GM18858 (cell line): ENCODE results near the gene SLC9B2.

Source experiments
- ATAC-seq: cut with Tn5 transposase; IDR thresholded peaks from one replicate; pipeline ENCODE4 v1.9.1; 2021; ENCODE audit not compliant: unreplicated experiment

SLC9B2 gene

DNA sequence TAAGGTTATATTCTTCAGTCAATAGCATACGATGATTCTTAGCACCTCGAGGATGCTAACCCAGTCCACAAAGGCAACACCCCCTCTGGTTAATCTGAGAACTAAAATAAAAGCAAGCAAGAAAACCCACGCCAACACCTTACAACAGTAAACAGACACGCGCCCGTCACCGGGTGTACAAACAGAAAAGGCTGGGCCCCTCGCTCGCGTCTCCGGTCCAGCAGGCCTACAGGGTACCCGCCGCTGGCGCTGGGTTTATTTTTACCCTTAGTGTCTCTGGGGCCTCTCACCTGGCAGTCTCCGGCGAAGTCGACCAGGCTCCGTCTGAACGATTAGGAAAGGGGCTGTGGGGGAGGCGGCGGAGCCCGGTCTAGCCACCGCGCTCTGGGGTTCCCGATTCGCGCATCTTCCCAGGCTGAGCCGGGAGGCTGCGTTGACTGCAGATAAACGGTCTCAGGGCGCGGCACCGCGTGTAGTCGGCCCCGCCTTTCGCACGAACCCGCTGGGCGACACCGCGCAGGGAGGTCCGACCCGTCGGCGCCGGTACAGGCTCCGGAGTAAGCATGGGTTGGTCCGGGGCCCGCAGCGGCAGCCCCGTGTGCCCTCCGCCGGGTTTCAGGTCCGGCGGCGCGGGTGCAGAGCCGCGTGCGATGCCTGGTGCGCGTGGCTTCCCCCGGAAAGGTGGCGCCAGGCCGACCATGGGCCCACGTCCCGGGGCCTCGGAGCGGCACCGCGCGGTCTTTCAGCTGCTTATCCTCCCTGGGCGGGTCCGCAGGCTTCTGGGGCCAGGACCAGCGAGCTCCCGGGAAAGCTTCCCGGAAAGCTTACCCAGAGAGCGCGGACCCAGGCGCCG lies 441 bp downstream of the SLC9B2 start:
- ATAC-seq: peak; percentile 29

DNA sequence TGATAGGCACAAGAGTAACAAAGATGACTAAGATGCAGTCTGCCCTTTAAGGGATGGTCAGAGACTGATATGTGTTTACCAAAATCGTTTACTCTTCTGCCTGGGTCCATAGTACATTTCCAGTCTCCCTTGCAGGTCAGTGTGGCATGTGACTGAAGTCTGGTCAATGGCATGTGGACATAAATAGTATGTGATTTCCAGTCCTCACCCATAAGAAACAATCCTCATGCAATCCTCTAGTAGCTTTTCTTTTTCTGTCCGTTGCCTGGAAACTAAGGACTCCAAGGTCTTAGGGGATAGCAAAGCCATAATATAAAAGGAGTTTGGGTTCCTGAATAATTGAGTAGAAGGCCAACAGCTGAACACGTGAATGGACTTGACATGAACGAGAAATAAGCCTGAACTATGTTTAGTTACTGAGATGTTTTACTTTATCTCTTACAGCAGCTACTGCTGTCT lies 1.1 kb downstream of the SLC9B2 start:
- peak; percentile 1 for ATAC-seq

DNA sequence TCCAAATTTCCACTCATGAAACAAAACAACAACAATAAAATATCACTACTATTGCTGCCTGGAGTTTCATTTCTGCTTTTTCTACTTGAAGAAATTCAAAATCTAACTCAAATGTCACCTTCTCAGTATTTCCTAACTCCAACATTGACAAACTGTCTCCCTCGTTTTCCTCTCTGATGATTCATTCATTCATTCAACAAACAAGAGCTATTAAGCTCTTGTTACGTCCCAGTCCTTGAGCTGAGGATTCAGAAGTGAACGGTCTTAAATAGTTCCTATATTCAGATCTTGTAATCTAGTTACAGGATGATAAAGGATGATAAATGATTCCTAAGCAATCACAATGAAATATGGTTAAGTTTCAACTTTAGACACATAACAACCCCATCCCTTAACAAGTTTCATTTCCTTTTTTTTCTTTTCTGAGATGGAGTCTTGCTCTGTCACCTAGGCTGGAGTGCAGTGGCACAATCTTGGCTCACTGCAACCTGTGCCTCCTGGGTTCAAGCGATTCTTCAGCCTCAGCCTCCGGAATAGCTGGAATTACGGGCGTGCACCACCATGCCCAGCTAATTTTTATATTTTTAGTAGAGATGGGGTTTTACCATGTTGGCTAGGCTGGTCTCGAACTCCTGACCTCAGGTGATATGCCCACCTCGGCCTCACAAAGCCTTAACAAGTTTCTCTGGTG lies 1.7 kb downstream of the SLC9B2 start:
- ATAC-seq: peak; percentile 41

DNA sequence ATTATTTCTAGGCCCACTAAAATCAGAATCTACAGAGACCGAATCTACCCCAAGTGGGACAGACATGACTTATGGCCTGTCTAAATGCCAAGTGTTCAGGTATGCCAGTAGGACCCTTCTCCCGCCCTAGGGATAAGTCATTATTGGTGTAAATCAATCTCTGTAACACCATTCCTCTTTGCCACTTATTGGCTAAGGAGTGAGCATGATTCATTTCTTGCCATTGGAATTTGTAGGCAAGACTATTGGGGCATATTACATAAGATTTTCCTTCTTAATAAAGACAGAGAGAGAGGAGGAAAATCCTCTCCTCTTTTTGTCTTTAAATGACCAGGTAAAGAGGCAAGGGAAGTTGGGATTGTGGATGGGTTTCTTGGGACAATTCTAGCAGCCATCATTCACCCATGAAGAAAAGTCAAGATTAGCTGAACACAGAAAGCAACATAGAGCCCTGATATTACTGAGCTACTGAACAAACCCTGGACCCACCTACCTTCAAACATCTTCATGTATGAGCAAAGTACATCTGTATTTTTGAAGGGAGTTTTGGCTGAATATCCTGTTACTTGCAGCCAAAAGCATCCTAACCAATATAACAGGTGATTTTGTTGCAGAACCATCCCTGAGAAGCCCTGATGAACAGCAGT lies 2.6 kb downstream of the SLC9B2 start:
- ATAC-seq: no peak

DNA sequence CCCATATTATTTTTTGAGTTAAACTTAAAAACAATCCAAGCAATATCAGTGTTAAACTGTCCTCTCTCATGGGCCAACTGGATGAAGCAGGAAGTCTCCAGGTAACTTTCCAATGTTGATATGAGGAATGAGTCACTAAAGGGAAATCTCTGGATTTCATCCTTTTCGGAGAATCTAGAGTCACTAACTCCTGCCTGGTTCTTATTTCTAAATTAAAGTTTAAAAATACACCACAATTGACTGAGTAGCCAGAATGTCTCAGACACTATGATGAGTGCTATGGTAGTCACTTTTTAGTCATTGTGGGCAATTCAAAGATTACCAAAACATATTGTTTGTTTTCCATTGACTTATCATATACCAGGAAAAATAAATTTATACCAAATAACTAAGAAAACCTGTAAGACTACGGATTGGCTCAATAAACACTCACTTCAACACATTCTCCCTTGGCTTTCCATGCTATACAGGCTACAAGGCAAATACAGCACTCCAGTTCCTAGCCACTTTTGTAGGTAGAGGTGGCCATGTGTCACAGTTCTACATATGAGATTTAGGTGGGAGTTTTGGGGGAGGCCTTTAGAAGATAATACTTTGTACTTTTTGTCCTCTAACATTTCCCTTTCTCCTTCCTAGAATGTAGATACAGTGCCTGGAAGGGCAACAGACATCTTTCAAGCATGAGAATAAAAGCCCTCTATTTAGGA lies 8.6 kb downstream of the SLC9B2 start:
- no peak for ATAC-seq

DNA sequence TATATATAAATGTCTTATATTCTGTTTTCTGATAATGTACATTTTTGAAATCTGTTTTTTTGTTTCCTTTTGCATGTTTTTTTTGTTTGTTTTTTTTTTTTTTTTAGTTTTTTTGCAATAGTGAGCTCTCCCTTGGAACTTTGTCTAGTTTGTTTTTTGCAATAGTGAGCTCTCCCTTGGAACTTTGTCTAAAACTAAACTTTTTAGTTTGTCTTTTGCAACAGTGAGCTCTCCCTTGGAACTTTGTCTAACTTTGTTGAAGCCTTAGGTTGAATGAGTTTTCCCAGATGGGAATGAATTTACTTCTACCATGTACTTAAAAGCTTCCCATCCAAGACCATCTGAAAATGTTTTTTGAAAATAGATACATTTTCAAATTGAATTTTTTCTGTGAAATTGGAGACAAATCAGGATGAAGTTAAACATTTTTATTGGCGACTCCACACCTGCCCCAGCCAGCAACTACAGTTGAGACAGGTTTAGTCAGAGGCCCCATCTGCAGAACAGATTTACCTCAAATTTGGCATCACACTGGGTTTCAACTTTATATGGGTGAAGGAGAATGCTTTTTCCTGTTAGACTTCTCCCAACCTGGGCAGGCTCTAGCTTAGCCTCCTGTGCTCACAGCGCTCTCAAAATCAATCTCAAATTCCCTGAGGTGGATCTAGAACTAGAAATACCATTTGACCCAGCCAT lies 16.0 kb downstream of the SLC9B2 start:
- ATAC-seq: no peak

DNA sequence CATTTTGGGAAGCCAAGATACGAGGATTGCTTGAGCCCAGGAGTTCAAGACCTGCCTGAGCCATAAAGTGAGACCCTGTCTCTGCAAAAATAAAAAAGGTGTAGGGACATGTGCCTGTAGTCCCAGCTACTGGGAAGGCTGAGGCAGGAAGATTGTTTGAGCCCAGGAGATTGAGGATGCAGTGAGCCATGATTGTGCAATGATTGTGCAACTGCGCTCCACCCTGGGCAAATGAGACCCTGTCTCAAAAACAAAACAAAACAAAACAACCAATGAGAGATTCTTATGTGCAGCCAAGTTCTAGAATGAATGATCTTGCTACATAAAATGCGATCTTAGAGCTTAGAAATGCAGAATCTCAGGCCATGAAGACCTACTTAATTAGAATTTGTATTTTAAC lies 22.5 kb downstream of the SLC9B2 start:
- no peak for ATAC-seq

DNA sequence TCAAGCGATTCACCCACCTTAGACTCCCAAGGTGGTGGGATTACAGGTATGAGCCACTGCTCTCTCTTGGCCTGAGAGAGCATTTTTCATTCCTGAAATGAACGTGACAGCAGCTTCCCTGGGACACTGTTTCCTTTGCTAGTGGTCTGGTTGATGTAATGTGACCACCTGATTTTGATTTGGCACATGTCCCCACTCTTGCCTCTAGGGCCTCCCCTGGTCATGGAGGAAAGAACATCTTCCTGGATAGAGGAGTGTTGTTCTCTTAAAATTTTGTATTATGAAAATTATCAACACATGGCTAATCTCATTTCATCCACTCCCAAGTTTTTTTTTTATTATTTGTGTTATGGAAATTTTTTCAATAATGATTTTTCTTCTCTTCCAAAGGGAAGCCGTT lies 23.8 kb downstream of the SLC9B2 start:
- ATAC-seq: no peak

DNA sequence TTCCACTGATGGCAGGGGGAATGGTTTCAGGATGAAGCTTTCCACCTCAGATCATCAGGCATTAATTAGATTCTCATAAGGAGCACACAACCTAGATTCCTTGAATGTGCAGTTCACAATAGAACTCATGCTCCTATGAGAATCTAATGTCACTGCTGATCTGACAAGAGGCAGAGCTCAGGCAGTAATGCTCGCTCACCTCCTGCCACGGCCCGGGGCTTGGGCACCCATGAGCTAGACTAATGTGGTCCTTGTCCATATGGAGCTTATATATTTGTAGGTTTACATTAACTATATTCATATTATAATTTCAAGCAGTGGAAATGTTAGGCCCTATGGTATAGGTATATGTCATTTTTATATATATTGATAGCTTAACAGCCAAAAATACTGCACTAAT lies 24.4 kb downstream of the SLC9B2 start:
- ATAC-seq: no peak

DNA sequence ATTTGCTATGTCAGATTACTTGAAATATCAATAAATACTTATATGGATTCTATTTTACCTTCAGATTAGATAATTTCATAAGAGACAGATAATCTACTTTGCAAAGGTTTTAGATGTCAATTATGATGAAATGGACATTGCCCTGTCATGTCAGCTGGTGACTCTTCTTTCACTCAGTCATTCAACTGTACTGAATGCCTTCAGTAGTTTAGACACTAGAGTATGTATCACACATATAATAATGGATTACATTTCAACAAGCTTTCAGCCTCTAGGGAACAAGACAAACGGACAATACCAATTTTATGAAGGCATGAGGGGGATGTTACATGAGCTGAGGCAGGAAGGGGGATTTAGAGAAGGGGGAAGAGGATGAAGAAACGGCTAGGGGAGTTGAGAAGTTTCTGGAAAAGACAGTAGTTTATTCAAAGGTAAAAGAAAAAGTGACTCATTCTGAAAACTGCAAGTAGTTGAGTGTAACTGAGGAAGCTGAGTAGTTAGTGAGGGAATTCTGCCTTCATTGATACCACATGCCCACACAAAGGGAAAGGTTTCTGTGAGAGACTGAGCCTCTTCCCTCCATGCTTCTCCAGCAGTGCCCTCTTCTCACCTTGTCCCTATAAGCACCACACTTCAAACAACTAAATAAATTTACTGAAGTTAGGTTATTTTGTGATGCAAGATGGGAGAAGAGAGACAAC lies 25.7 kb downstream of the SLC9B2 start:
- no peak for ATAC-seq

DNA sequence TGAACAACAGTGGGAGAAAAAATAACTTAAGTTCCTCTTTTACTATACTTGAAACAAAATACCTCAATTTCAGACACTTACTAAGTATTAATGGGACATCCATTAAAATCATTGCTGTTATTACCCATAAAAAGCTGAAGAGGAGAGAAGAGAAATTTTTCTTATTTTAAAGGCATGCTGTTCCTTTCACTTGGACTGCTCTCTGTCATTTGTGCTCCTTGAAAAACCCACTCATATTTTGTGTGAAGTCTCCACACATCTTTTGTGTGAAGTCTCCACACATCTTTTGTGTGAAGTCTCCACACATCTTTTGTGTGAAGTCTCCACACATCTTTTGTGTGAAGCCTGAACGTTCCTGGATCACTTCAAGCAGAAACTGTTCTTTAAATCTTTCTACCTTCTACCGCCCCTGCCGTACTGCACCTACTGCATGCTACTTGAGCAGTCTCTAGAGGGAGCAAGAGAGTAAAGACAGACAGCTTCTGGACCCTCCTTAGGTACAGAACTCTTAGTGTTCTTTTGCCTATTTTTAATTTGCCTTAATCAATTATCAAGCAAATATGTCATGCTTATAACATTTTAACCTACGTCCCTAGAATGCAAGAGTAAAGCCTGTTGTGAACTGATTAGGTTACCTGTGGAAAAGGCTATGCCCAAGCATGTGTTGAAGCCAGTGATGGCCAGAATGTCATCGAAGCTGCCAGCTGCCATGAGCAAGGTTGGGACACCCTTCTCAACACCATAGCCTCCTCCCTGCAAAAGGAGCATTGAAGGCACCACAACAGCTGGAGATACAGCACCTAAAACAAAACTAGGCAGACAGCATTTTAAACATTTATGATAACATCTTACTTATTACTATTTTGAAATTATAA lies 29.9 kb downstream of the SLC9B2 start:
- ATAC-seq: peak; percentile 95

DNA sequence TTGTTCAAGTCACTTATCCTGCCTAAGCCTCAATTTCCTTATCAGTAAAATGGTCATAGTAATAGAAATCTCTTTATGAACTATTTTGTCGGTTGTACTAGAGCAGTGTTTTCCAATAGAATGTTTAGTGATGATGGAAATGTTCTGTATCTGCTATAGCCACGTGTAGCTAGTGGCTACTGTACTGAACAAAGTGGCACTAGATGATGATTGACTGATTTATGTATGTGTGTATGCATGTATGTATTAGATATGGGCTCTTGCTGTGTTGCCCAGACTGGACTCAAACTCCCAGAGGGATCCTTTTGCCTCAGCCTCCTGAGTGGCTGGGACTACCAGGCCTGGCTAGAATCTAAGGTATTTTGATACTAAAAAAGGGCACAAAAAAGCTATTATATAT lies 32.4 kb downstream of the SLC9B2 start:
- no peak for ATAC-seq

DNA sequence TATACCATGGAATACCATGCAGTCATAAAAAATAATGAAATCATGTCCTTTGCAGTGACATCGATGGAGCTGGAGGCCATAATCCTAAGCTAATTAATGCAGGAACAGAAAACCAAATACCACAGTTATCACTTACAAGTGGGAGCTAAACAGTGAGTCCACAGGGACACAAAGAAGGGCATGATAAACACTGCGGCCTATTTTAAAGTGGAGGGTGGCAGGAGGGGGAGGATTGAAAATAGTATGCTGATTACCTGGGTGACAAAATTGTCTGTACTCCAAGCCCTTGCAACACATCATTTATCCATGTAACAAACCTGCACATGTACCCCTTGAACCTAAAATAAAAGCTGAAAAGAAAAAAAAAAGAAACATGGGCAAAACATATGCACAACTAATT lies 40.4 kb downstream of the SLC9B2 start:
- no peak for ATAC-seq

DNA sequence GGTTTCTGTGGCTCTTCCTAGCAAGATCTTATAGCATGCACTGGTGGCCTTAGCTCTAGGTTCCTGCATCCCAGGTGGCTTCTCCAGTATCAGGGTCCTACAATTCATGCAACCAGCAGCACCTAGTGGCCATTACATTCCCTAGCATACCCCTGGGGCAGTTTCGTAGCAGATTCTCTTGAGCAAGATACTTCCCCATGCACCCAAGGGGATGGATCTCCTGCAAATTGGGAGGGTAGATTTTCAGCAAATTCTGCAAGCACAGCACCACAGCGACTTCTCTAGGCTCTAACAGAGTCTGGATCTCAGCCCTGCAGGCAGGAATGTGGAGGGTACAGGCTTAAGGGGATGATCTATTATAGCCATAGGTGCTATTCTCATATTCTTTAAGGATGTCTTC lies 44.0 kb downstream of the SLC9B2 start:
- peak; percentile 66 for ATAC-seq

DNA sequence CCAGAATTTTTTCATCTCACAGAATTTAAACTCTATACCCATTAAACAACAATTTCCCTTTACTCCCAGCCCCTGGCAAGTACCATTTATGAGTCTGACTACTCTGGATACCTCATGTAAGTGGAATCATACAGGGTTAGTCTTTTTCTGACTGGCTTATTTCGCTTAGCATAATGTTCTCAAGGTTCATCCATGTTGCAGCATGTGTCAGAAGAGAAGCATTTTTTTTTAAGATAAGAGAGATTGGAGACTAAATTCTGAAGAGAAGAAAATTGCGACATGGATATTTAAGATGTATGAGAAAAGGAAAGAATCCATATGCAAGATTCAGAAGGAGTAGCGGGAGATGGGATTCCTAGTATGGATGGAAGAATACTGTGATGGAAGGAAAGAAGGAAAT lies 45.8 kb downstream of the SLC9B2 start:
- no peak for ATAC-seq

DNA sequence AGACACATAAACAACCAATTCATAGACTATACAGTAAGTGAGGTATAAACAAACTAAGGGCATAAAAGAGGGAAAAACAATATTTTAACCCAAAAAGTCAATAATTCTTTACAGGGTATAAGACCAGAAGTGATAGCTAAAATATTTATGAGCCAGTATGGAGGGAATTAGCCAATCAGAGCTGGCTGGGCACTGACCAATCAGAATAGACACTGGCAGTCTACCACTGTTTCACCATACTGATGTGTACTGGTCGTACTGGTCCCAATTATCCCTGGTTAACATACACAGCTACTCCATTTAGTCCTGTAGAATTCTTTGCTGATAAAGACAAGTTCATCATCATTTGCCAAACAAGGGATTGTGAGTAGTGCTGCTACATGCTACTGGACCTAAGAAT lies 47.3 kb downstream of the SLC9B2 start:
- ATAC-seq: no peak

DNA sequence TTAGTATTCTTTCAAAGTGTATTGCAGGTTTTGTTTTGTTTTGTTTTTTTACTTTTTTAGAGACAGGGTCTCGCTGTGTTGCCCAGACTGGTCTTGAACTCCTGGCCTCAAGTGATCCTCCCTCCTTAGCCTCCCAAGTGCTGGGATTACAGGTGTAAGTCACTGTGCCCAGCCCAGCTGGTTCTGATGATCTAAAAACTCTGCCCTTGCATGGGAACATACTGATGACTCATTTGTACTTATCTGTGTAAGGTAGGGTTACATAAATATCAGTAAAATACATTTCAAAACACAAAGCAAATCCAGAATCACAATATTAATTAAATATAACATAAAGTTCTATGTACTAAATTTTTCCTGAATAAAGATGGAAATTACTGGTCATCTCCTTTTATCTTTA lies 49.7 kb downstream of the SLC9B2 start:
- ATAC-seq: no peak

DNA sequence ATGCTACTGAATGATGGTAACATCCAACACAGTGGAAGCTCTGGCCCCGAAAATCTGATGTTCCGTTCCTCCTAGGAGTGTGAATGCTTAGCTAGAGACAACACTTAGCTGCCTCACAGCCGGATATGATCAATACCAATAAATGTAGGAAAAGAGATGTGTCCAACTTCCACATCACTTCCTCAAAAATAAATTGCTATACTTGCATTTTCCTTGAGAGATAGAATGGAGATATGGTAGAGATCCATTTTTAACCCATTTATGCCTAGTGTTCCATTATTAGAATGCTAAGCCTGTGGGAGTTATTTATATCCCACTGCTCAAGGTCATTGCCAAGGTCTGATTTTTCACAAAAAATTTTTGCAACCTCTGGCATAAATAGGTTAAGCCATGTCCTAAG lies 51.6 kb downstream of the SLC9B2 start:
- ATAC-seq: no peak

DNA sequence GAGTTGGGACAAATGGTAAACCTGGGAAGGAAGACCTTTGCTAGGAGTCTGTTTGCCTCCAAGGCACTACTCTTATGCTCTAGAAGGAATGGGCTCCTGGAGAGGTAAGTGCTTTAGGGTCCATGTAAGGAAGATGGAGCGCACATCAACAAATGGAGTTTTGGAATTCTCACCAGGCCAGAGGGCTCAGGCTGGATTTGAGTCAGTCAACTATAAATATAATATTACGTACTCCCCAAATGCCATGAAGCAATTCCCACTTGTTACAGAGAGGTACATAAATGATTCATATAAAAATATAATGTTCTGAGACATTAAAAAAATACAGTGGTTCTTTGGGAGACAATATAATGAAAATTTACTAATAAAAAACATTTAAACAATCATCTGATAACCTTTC lies 55.4 kb downstream of the SLC9B2 start:
- no peak for ATAC-seq
